GM21515 (cell line): ENCODE results near the gene CSF1R.
"Not testable (repeated sequence)": the region's sequence is repeated elsewhere in the genome, so short reads cannot be mapped to it uniquely, and the experiment has no call there.

Source experiments
- ATAC-seq: cut with Tn5 transposase; IDR thresholded peaks from one replicate; pipeline ENCODE4 v1.9.1; 2021; ENCODE audit not compliant: unreplicated experiment

The CSF1R gene

GRCh38 chr5:150028047-150028446, 58.3 kb downstream of the CSF1R start:
- ATAC-seq: not testable (repeated sequence)

GRCh38 chr5:150026682-150027172, 59.6 kb downstream of the CSF1R start:
- ATAC-seq: no peak

- ATAC-seq: no peak
These were observed 61.9 kb downstream of the CSF1R start for GRCh38 chr5:150024346-150024984.

GRCh38 chr5:150023136-150023535, 63.2 kb downstream of the CSF1R start:
- ATAC-seq: no peak

- ATAC-seq: no peak
These were observed 63.7 kb downstream of the CSF1R start for GRCh38 chr5:150022681-150023080.

GRCh38 chr5:150022158-150022531, 64.2 kb downstream of the CSF1R start:
- no peak for ATAC-seq

- no peak for ATAC-seq
These were observed 64.7 kb downstream of the CSF1R start for GRCh38 chr5:150021491-150022157.

GRCh38 chr5:150020249-150020648, 66.1 kb downstream of the CSF1R start:
- ATAC-seq: no peak

- ATAC-seq: no peak
These were observed 68.9 kb downstream of the CSF1R start for GRCh38 chr5:150017226-150018005.

GRCh38 chr5:150016537-150016936, 69.8 kb downstream of the CSF1R start:
- no peak for ATAC-seq

GRCh38 chr5:150015415-150015814, 70.9 kb downstream of the CSF1R start:
- no peak for ATAC-seq

GRCh38 chr5:150014456-150014855, 71.9 kb downstream of the CSF1R start:
- no peak for ATAC-seq

GRCh38 chr5:150013931-150014330, 72.4 kb downstream of the CSF1R start:
- ATAC-seq: no peak

- ATAC-seq: no peak
These were observed 76.5 kb downstream of the CSF1R start for GRCh38 chr5:150009671-150010387.

GRCh38 chr5:150007050-150007449, 79.3 kb downstream of the CSF1R start:
- no peak for ATAC-seq

- ATAC-seq: no peak
These were observed 80.0 kb downstream of the CSF1R start for GRCh38 chr5:150006318-150006717.
